H9 (cell line): ENCODE measurements around the gene FGF9. TPM values are rescaled to one million over a fixed set of nuclear protein-coding genes. Genes with fewer than 3 reads are reported as not detected.

Experiments used
- DNase-seq: peaks from one replicate; pipeline ENCODE4 v3.0.0-alpha.2; 2017
- H2AFZ ChIP-seq: one replicate; pipeline ENCODE4 v1.6.1; 2013; ENCODE audit warnings: mild to moderate bottlenecking, low read length, control low read depth, moderate library complexity
- H2AK5ac ChIP-seq: 2 replicates; pipeline ENCODE4 v1.6.1; 2013; ENCODE audit warnings: low read length, control low read depth, mixed read lengths; ENCODE audit not compliant: insufficient read length
- H2BK120ac ChIP-seq: one replicate; pipeline ENCODE4 v1.6.1; 2013; ENCODE audit warnings: low read depth, mild to moderate bottlenecking, low read length, control low read depth, inconsistent platforms; ENCODE audit not compliant: poor library complexity, severe bottlenecking
- H2BK12ac ChIP-seq: 2 replicates; pipeline ENCODE4 v1.6.1; 2013; ENCODE audit warnings: low read length, control low read depth, mixed read lengths, low read depth; ENCODE audit not compliant: insufficient read length
- H2BK15ac ChIP-seq: 2 replicates; pipeline ENCODE4 v1.6.1; 2013; ENCODE audit warnings: low read depth, low read length, control low read depth
- H2BK20ac ChIP-seq: one replicate; pipeline ENCODE4 v1.6.1; 2013; ENCODE audit warnings: low read depth, mild to moderate bottlenecking, low read length, control low read depth, inconsistent platforms; ENCODE audit not compliant: poor library complexity, severe bottlenecking
- H2BK5ac ChIP-seq: 2 replicates; pipeline ENCODE4 v1.6.1; 2013; ENCODE audit warnings: low read length, control low read depth, mixed read lengths; ENCODE audit not compliant: insufficient read length
- H3K14ac ChIP-seq: 2 replicates; pipeline ENCODE4 v1.6.1; 2013; ENCODE audit warnings: low read length, control low read depth; ENCODE audit not compliant: insufficient read depth
- H3K18ac ChIP-seq: 2 replicates; pipeline ENCODE4 v1.6.1; 2013; ENCODE audit warnings: low read depth, mild to moderate bottlenecking, mixed read lengths, low read length, control low read depth; ENCODE audit not compliant: insufficient read length
- H3K23ac ChIP-seq: 2 replicates; pipeline ENCODE4 v1.6.1; 2013; ENCODE audit warnings: low read length, control low read depth, mixed read lengths, low read depth; ENCODE audit not compliant: insufficient read length
- H3K23me2 ChIP-seq: 2 replicates; pipeline ENCODE4 v1.6.1; 2013; ENCODE audit warnings: low read depth, mild to moderate bottlenecking, mixed read lengths, low read length, control low read depth; ENCODE audit not compliant: insufficient read length, poor library complexity, severe bottlenecking
- H3K27ac ChIP-seq: 2 replicates; pipeline ENCODE4 v1.5.1; 2013; ENCODE audit warnings: low read length, control low read depth, mixed read lengths, low read depth; ENCODE audit not compliant: insufficient read length
- H3K27me3 ChIP-seq: 2 replicates; pipeline ENCODE4 v1.6.1; 2013; ENCODE audit warnings: low read length, control low read depth, inconsistent platforms; ENCODE audit not compliant: insufficient read depth
- H3K4ac ChIP-seq: 2 replicates; pipeline ENCODE4 v1.6.1; 2013; ENCODE audit warnings: low read depth, mild to moderate bottlenecking, control low read depth, inconsistent platforms, low read length, moderate library complexity
- H3K4me1 ChIP-seq: 2 replicates; pipeline ENCODE4 v1.6.1; 2013; ENCODE audit warnings: low read length, control low read depth, inconsistent platforms; ENCODE audit not compliant: insufficient read depth
- H3K4me2 ChIP-seq: 2 replicates; pipeline ENCODE4 v1.6.1; 2013; ENCODE audit warnings: low read length, control low read depth, mixed read lengths; ENCODE audit not compliant: insufficient read length, insufficient read depth
- H3K56ac ChIP-seq: 2 replicates; pipeline ENCODE4 v1.6.1; 2013; ENCODE audit warnings: low read depth, mild to moderate bottlenecking, mixed read lengths, low read length, control low read depth; ENCODE audit not compliant: insufficient read length
- H3K79me1 ChIP-seq: 2 replicates; pipeline ENCODE4 v1.6.1; 2013; ENCODE audit warnings: low read depth, mild to moderate bottlenecking, moderate library complexity, low read length, control low read depth, inconsistent platforms; ENCODE audit not compliant: insufficient read depth, poor library complexity, severe bottlenecking
- H3K79me2 ChIP-seq: 2 replicates; pipeline ENCODE4 v1.6.1; 2013; ENCODE audit warnings: low read length, control low read depth, inconsistent platforms; ENCODE audit not compliant: insufficient read depth
- H3K9ac ChIP-seq: 2 replicates; pipeline ENCODE4 v1.6.1; 2013; ENCODE audit warnings: low read length, control low read depth, mixed read lengths; ENCODE audit not compliant: insufficient read length; ENCODE audit errors: extremely low read depth
- H3K9me3 ChIP-seq: one replicate; pipeline ENCODE4 v1.6.1; 2013; ENCODE audit warnings: low read depth, low read length, inconsistent platforms; ENCODE audit not compliant: control insufficient read depth
- H3T11ph ChIP-seq: one replicate; pipeline ENCODE4 v1.6.1; 2013; ENCODE audit warnings: mild to moderate bottlenecking, low read length, control low read depth, inconsistent platforms
- H4K20me1 ChIP-seq: one replicate; pipeline ENCODE4 v1.6.1; 2013; ENCODE audit not compliant: control insufficient read depth, insufficient read length, insufficient read depth
- H4K5ac ChIP-seq: 2 replicates; pipeline ENCODE4 v1.6.1; 2013; ENCODE audit warnings: low read depth, mild to moderate bottlenecking, mixed read lengths, low read length, control low read depth; ENCODE audit not compliant: insufficient read length
- H4K8ac ChIP-seq: replicated peaks from 2 replicates; pipeline ENCODE4 v1.6.1; 2013; ENCODE audit warnings: low read length, control low read depth, mixed read lengths, low read depth; ENCODE audit not compliant: insufficient read length
- H4K91ac ChIP-seq: 2 replicates; pipeline ENCODE4 v1.6.1; 2013; ENCODE audit warnings: low read depth, mild to moderate bottlenecking, moderate library complexity, mixed read lengths, low read length, control low read depth; ENCODE audit not compliant: insufficient read length
- H3K27ac Mint-ChIP-seq, 3 experiments: 2 replicates in 2 of 3; 3 replicates in 1 of 3; pipeline ENCODE4 v1.8.0; 2020 to 2021; ENCODE audit warnings: mixed read lengths in 3 of 3, mild to moderate bottlenecking in 1 of 3, moderate library complexity in 1 of 3
- H3K27me3 Mint-ChIP-seq: 2 replicates; pipeline ENCODE4 v1.8.0; 2021; ENCODE audit warnings: low read depth, mild to moderate bottlenecking, moderate library complexity, mixed read lengths
- H3K36me3 Mint-ChIP-seq, 3 experiments: 2 replicates in 2 of 3; 3 replicates in 1 of 3; pipeline ENCODE4 v1.8.0; 2020 to 2021; ENCODE audit warnings: low read depth in 3 of 3, mixed read lengths in 3 of 3; ENCODE audit not compliant: insufficient read depth in 1 of 3
- H3K4me1 Mint-ChIP-seq, 2 experiments: 2 replicates each; pipeline ENCODE4 v1.8.0; 2020; ENCODE audit warnings: mixed read lengths in 2 of 2
- H3K4me3 Mint-ChIP-seq, 2 experiments: 2 replicates in 1 of 2; 3 replicates in 1 of 2; pipeline ENCODE4 v1.8.0; 2020 to 2021; ENCODE audit warnings: mild to moderate bottlenecking in 2 of 2, mixed read lengths in 2 of 2, moderate library complexity in 1 of 2
- H3K9me3 Mint-ChIP-seq, 2 experiments: 2 replicates in 1 of 2; 3 replicates in 1 of 2; pipeline ENCODE4 v1.8.0; 2020; ENCODE audit warnings: mild to moderate bottlenecking in 2 of 2, mixed read lengths in 2 of 2, moderate library complexity in 1 of 2
- CTCF ChIP-seq: fragments of 200-600 bp; sonication (generic); conservative IDR thresholded peaks from 3 replicates; pipeline ENCODE4 v1.8.0; 2021; ENCODE audit warnings: antibody characterized with exemption, mild to moderate bottlenecking
- WGBS: extraction: QIAGEN DNeasy Blood & Tissue Kit; methylation state at CpG from one replicate; pipeline ENCODE4 v1.1.7; 2013; ENCODE audit warnings: missing lambda C conversion rate, low lambda C conversion rate, mixed read lengths; ENCODE audit not compliant: insufficient read length; ENCODE audit errors: extremely low coverage; 5-methylcytosine and 5-hydroxymethylcytosine counted together
- total RNA-seq: library from RNA; stranded (reverse); gene quantifications from 2 replicates; pipeline ENCODE4 v1.2.1, GENCODE V29; 2021

Gene FGF9
- total RNA-seq, 1 experiment from 2014 or later = 0.22 TPM

- no peak overlapping the region for H3K4me2 ChIP-seq
- H3K14ac ChIP-seq = no peak overlapping the region
- 100% methylated on average over 2 of the region's 17 CpGs for WGBS
- Mint-ChIP-seq H3K4me3 (no peak overlapping the region), H3K27me3 (peaks cover 3% of the 10 kb centered on the region), H3K9me3 (peaks cover 10% of the 10 kb centered on the region in 2 experiments), H3K36me3 (peaks cover 5 to 9% (median 7%) of the 10 kb centered on the region in 3 experiments), H3K4me1 (peaks cover 16 to 17% of the 10 kb centered on the region in 2 experiments), H3K27ac (peak overlapping the region in 1 of 3 experiments; percentile 11; a peak in 1 of 7 replicates)
- no peak overlapping the region for H3T11ph ChIP-seq
- H2BK15ac ChIP-seq = no peak overlapping the region
- H3K79me1 ChIP-seq = no peaks in the 10 kb centered on the region
- H3K4ac ChIP-seq = no peak overlapping the region
- H3K9ac ChIP-seq = no peak overlapping the region
- no peaks in the 10 kb centered on the region for H4K20me1 ChIP-seq
- no peaks in the 10 kb centered on the region for H3K79me2 ChIP-seq
- H3K56ac ChIP-seq = no peak overlapping the region
- no peak overlapping the region for H2BK20ac ChIP-seq
- H3K23me2 ChIP-seq = no peaks in the 10 kb centered on the region
- no peak overlapping the region for H4K91ac ChIP-seq
- H3K4me1 ChIP-seq = no peaks in the 10 kb centered on the region; the same call in 1 of the 2 replicates
- no peak overlapping the region for H2AK5ac ChIP-seq
- no peaks in the 10 kb centered on the region for H3K27me3 ChIP-seq
- H3K18ac ChIP-seq = no peak overlapping the region
- H4K5ac ChIP-seq = no peak overlapping the region
- no peak overlapping the region for H3K23ac ChIP-seq
- no peak for TF ChIP-seq CTCF
- H2BK12ac ChIP-seq = no peak overlapping the region
- no peak for DNase-seq
- H4K8ac ChIP-seq = no peak overlapping the region
- H3K27ac ChIP-seq = no peak overlapping the region
- H2AFZ ChIP-seq = no peak overlapping the region
- no peak overlapping the region for H2BK5ac ChIP-seq
- H3K9me3 ChIP-seq = no peaks in the 10 kb centered on the region
- H2BK120ac ChIP-seq = no peak overlapping the region
These were observed 53.1 kb downstream of the FGF9 start for GRCh38 chr13:21723807-21724505.
